ENCODE results near the gene SHC3. TPM values are rescaled to one million over a fixed set of nuclear protein-coding genes. Genes with fewer than 3 reads are reported as not detected.

SHC3 gene
- total RNA-seq, 4 donors from 2014 or later: 1.1 to 4.7 (median 2.5) TPM

DNA sequence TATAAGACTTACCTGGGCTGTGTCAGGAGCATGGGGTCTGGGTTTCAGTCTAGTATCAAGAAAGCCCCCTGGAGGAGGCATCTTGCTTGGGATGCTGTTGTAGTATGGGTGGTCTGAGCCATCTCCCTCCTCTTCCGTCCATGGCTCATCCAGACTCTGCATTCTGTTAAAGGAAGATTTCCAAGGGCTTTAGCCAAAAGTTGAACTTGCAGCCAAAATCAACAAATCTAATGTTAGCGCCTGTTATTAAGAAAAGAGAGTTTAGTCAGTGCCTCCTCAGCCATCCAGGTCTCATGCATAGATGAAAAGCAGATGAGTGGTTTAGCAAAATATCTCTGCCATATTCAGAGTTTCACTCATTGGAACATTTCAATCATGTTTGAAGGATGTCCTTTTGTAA lies 131.8 kb downstream of the SHC3 start:
- TF ChIP-seq CTCF (IDR thresholded peaks at IDR 0.05; ENCODE audit: low read depth): no peak

DNA sequence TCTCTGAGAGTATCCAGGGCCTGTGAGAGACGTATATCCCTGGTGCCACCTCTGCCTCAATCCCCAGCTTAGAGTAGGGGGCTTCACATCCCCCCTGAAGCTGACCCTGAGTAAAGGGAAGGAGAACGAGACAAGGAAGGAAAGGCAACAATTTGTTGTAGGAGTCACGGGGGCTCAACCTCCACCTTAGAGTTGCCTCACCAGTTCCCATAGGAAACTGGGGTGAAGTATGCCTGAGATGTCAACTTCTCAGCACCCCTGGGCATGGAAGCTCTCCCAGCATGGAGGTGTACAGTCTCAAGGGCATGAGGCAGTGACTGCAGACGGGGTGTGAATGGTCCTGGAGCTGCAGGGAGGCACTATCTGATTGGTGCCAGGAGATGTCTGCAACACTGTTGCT lies 133.7 kb downstream of the SHC3 start:
- no peak for TF ChIP-seq CTCF (IDR thresholded peaks at IDR 0.05; ENCODE audit: low read depth)

DNA sequence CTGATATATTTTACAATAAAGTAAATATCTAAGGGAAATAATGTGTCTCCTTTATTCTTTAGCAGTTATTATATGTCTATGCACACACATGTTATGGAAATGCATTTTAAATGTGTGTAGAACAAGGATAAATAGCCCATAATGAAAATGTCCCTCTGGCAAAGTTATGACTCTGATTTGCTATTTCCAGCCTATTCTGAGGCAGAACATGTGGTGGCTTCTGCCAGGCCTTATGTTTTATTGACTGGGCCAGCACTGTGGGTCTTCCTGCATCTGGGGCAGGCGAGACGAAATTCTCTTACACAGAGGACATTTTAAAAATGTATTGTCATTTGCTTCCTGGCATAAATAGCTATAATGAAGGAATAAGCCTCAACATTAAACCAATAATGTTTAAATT lies 134.5 kb downstream of the SHC3 start:
- TF ChIP-seq CTCF (IDR thresholded peaks at IDR 0.05; ENCODE audit: low read depth): no peak

DNA sequence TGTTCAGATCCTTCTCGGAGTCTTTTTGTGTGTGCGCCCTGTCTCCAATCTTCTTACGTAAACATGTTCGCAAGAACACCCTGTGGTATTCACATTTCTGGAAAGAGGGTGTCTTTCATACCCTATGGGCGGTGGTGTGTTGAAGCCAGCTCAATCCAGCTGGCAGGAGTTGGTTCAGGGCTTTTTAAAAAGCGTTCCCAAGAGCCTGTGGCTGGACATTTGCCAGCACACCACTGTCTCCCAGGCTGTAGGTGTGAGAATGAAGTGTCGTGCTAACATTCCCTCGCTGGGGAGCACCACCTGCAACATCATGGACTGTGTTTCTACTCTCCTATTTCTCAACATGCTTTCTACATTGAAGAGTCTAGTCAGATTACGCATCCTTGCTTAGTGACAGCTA lies 135.6 kb downstream of the SHC3 start:
- TF ChIP-seq CTCF (IDR thresholded peaks at IDR 0.05; ENCODE audit: low read depth): no peak

- no peak for TF ChIP-seq CTCF (IDR thresholded peaks at IDR 0.05; ENCODE audit: low read depth)
Measured at GRCh38 chr9:89039664-89040063, 139.0 kb downstream of the SHC3 start.

DNA sequence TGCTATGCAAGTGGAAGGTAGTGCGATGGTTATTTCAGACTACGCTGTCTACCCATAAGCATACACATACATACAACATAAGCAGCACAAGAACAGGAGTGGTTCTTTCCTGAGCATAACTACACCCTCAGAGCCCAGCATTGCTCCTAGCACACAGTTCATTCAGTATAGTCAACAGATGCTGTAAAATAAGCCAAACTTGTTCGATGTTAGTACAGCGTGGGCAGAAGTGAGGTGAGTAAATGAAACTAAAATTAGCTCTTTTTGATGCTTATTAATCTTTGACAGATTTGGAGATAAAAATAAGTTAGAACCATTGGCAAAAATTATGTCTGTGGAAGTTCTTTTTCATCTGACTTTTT lies 139.5 kb downstream of the SHC3 start:
- TF ChIP-seq CTCF (IDR thresholded peaks at IDR 0.05; ENCODE audit: low read depth): no peak

GRCh38 chr9:89038382-89039103 lies 140.1 kb downstream of the SHC3 start:
- TF ChIP-seq CTCF (IDR thresholded peaks at IDR 0.05; ENCODE audit: low read depth): no peak
